ENCODE data around the gene COL18A1. TPM values are rescaled to one million over a fixed set of nuclear protein-coding genes. Genes with fewer than 3 reads are reported as not detected.

Gene COL18A1
- total RNA-seq = 278 TPM

DNA sequence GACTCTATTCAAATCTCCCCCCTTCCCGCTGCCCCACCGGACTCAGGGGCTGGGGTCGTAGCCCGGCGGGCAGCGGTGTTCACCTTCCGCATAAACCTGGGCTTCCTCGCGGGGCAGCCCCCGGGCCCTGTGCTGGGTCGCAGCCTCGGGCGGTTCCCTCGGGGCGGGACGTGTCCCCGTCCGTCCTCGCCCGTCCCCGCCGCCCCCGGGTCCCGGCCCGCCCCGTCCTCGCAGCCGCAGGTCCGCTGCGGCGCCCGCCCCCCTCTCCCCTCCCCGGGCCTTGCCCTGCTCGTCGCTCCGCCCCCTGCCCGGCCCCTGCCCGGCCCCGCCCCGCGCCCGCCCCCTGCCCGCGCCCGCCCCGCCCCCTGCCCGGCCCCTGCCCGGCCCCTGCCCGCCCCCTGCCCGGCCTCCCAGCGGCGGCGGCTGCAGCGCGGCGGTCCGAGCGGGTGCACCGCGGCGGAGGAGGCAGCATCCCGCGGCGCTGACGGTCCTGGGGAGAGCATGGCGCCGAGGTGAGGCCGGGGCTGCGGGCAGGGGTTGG, at the start of gene COL18A1:
TSS of gene COL18A1 (plus strand) at position 436 of the 541 bp plus-strand sequence. CDS start at position 502, 66 bp downstream.

DNA sequence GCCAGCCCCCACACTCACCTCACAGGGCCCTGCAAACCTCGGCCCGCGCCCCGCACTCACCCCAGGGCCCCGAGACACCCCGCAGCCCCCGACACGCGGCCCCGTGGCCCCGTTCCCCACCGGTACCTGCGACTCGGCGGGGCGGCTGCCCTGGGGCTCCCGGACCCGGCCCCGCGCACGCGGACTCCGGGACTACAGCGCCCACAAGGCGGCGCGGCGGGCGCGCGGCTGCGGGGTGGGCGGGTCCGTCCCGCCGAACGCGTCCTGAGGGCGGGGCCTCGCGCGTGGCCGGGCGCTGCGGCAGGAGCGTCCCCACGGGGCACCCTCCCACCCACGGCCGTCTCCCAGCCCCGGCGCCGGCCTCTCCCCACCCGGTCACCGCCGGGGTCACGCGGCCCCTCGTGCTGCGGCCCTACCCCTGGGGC, 137.3 kb downstream of the COL18A1 start, which contains the start of gene SLC19A1:
TSS of gene SLC19A1 (minus strand) at position 199 of the 425 bp plus-strand sequence. CDS start 4,481 bp downstream, outside the sequence.

Small RNA genes lying within 50 kb of the gene (small RNA-seq; reads per million reads assigned to genes)
- gene MIR6815 (ENCODE audit: low replicate concordance) (0.07 reads per million), gene MTCO1P3 (ENCODE audit: low replicate concordance) (not detected)

Other genes starting within 250 kb of the COL18A1 start
- gene POFUT2, start 117.3 kb upstream of the COL18A1 start, total RNA-seq = 37.3 TPM
- gene SLC19A1, start 137.3 kb downstream of the COL18A1 start, total RNA-seq = 12.0 TPM
- 1.5 TPM for gene PCBP3, start 238.6 kb downstream of the COL18A1 start, total RNA-seq

All from metanephros (tissue), 2 donors.